CD14-positive monocyte (primary cell): ENCODE measurements around the gene ALPI. TPM values are rescaled to one million over a fixed set of nuclear protein-coding genes. Genes with fewer than 3 reads are reported as not detected.

Experiments
- DNase-seq, 3 donors: peaks; one replicate each; pipeline ENCODE4 v3.0.0-alpha.2; 2011 to 2022
- H2AFZ ChIP-seq: 2 replicates; pipeline ENCODE4 v1.6.0; 2012; ENCODE audit warnings: mild to moderate bottlenecking, low read depth, low read length, inconsistent platforms; ENCODE audit not compliant: insufficient read depth, poor library complexity, severe bottlenecking
- H3K27ac ChIP-seq, 2 donors: 1 replicate in 1 of 2; 2 replicates in 1 of 2; pipeline ENCODE4 v1.5.1; 2012 to 2013; ENCODE audit warnings: low read length in 2 of 2, control low read depth in 1 of 2, inconsistent platforms in 1 of 2, low read depth in 1 of 2, mild to moderate bottlenecking in 1 of 2
- H3K27me3 ChIP-seq, 2 donors: one replicate each; pipeline versions ENCODE4 v1.6.0 to v1.6.1; 2011 to 2013; ENCODE audit warnings: low read length in 2 of 2; ENCODE audit not compliant: control insufficient read depth in 2 of 2, insufficient read depth in 2 of 2
- H3K36me3 ChIP-seq, 2 donors: replicated peaks in 1 of 2; 1 replicate in 1 of 2; 2 replicates in 1 of 2; pipeline versions ENCODE4 v1.5.1 to v1.6.1; 2012 to 2013; ENCODE audit warnings: low read length in 2 of 2, control low read depth in 1 of 2, inconsistent platforms in 1 of 2, mild to moderate bottlenecking in 1 of 2; ENCODE audit not compliant: insufficient read depth in 2 of 2, control insufficient read depth in 1 of 2
- H3K4me1 ChIP-seq, 2 donors: 1 replicate in 1 of 2; 2 replicates in 1 of 2; pipeline versions ENCODE4 v1.5.1 to v1.6.1; 2012 to 2013; ENCODE audit warnings: low read length in 2 of 2, control low read depth in 1 of 2, inconsistent platforms in 1 of 2, mild to moderate bottlenecking in 1 of 2, moderate library complexity in 1 of 2; ENCODE audit not compliant: insufficient read depth in 2 of 2, control insufficient read depth in 1 of 2
- H3K4me2 ChIP-seq: replicated peaks from 2 replicates; pipeline ENCODE3; 2012; ENCODE audit warnings: low read length, moderate library complexity, mild to moderate bottlenecking; ENCODE audit not compliant: poor library complexity, severe bottlenecking; ENCODE audit errors: extremely low read depth
- H3K4me3 ChIP-seq, 3 experiments: fragments of 200-600 bp in 1 of 3; sonication (generic) in 1 of 3; replicated peaks in 1 of 3; 1 replicate in 2 of 3; 2 replicates in 1 of 3; pipeline ENCODE4 v1.5.1; 2011 to 2013; ENCODE audit warnings: low read length in 3 of 3, mild to moderate bottlenecking in 3 of 3, control low read depth in 2 of 3, low read depth in 2 of 3, inconsistent platforms in 1 of 3, moderate library complexity in 1 of 3
- H3K79me2 ChIP-seq: 2 replicates; pipeline ENCODE4 v1.6.0; 2012; ENCODE audit warnings: mild to moderate bottlenecking, control low read depth, inconsistent platforms, low read length, moderate library complexity; ENCODE audit not compliant: insufficient read depth
- H3K9ac ChIP-seq: 2 replicates; pipeline ENCODE4 v1.6.0; 2017; ENCODE audit warnings: low read length, mild to moderate bottlenecking; ENCODE audit not compliant: insufficient read depth, poor library complexity, severe bottlenecking
- H3K9me3 ChIP-seq, 2 donors: replicated peaks in 1 of 2; 1 replicate in 1 of 2; 2 replicates in 1 of 2; pipeline versions ENCODE4 v1.5.1 to v1.6.1; 2012 to 2013; ENCODE audit warnings: low read length in 2 of 2, control low read depth in 1 of 2; ENCODE audit not compliant: control insufficient read depth in 1 of 2, insufficient read depth in 1 of 2
- H4K20me1 ChIP-seq: 2 replicates; pipeline ENCODE4 v1.6.0; 2012; ENCODE audit warnings: mild to moderate bottlenecking, low read length, control low read depth, moderate library complexity; ENCODE audit not compliant: insufficient read depth
- H3K27ac Mint-ChIP-seq, 7 donors: one replicate each; pipeline ENCODE4 v1.8.0; 2020; ENCODE audit warnings: mild to moderate bottlenecking in 7 of 7, mixed read lengths in 7 of 7, moderate library complexity in 6 of 7, inconsistent platforms in 2 of 7
- H3K27me3 Mint-ChIP-seq, 3 donors: one replicate each; pipeline ENCODE4 v1.8.0; 2021 to 2022; ENCODE audit warnings: low read depth in 3 of 3, mild to moderate bottlenecking in 3 of 3, mixed read lengths in 3 of 3, moderate library complexity in 3 of 3, inconsistent platforms in 1 of 3
- H3K36me3 Mint-ChIP-seq, 2 donors: one replicate each; pipeline ENCODE4 v1.8.0; 2020; ENCODE audit warnings: mixed read lengths in 2 of 2, inconsistent platforms in 1 of 2, mild to moderate bottlenecking in 1 of 2
- H3K4me1 Mint-ChIP-seq: one replicate; pipeline ENCODE4 v1.8.0; 2020; ENCODE audit warnings: mild to moderate bottlenecking, mixed read lengths
- H3K4me3 Mint-ChIP-seq, 2 donors: one replicate each; pipeline ENCODE4 v1.8.0; 2020; ENCODE audit warnings: mild to moderate bottlenecking in 2 of 2, mixed read lengths in 2 of 2, moderate library complexity in 1 of 2
- H3K9me3 Mint-ChIP-seq, 7 donors: one replicate each; pipeline ENCODE4 v1.8.0; 2020 to 2022; ENCODE audit warnings: mixed read lengths in 7 of 7, mild to moderate bottlenecking in 6 of 7, moderate library complexity in 6 of 7, inconsistent platforms in 2 of 7
- WGBS: methylation state at CpG from one replicate; pipeline ENCODE4 v1.1.5; 2013; ENCODE audit warnings: missing lambda C conversion rate; ENCODE audit not compliant: insufficient coverage; 5-methylcytosine and 5-hydroxymethylcytosine counted together
- intact Hi-C, 2 donors: fragments of 100-400 bp; cut with micrococcal nuclease; formaldehyde crosslinking; loops; one replicate each; pipeline versions ENCODE4 v1.15.0 to v1.15.1; 2023
- polyA plus RNA-seq, 3 donors: library from polyadenylated mRNA; depleted of rRNA in 1 of 3; unstranded in 2 of 3; stranded (reverse) in 1 of 3; fragments of 300-500 nt in 2 of 3; fragments of >200 nt in 1 of 3; fragmentation: Illumina TruSeq in 2 of 3; gene quantifications; 1 replicate in 2 of 3; 2 replicates in 1 of 3; pipeline ENCODE4 v1.2.3, GENCODE V29; 2012 to 2021
- TF ChIP-seq, protein P1 (sequence below): fragments of 200-600 bp; IDR thresholded peaks from one replicate; pipeline ENCODE4 v1.8.0; 2022; ENCODE audit warnings: antibody characterized with exemption, mild to moderate bottlenecking

ALPI gene
- polyA plus RNA-seq, 3 donors = not detected

GRCh38 chr2:232485757-232486557 is 30.0 kb downstream of the ALPI start:
- peaks cover 41 to 63% (median 47%) of the 10 kb centered on the region in 3 donors for H3K27me3 Mint-ChIP-seq
- H2AFZ ChIP-seq = no peak overlapping the region
- H3K27ac ChIP-seq = no peak overlapping the region
- peaks cover 0 to 5% (median 3%) of the 10 kb centered on the region in 7 donors for H3K9me3 Mint-ChIP-seq
- H3K4me3 Mint-ChIP-seq = peak overlapping the region in 1 of 2 donors; percentile 77
- H3K27me3 ChIP-seq = peaks cover 15 to 46% of the 10 kb centered on the region in 2 donors
- no peaks in the 10 kb centered on the region for H4K20me1 ChIP-seq
- H3K27ac Mint-ChIP-seq = no peak overlapping the region
- no peaks in the 10 kb centered on the region for H3K4me1 ChIP-seq
- H3K4me1 Mint-ChIP-seq = no peaks in the 10 kb centered on the region
- no peaks in the 10 kb centered on the region for H3K36me3 Mint-ChIP-seq
- peak overlapping the region; percentile 7 for H3K4me2 ChIP-seq
- intact Hi-C loops = no loop called here
- 6% methylated on average over 108 of the region's 111 CpGs for WGBS
- no peaks in the 10 kb centered on the region for H3K79me2 ChIP-seq
- no peak overlapping the region for H3K4me3 ChIP-seq
- TF ChIP-seq, protein P1, sequence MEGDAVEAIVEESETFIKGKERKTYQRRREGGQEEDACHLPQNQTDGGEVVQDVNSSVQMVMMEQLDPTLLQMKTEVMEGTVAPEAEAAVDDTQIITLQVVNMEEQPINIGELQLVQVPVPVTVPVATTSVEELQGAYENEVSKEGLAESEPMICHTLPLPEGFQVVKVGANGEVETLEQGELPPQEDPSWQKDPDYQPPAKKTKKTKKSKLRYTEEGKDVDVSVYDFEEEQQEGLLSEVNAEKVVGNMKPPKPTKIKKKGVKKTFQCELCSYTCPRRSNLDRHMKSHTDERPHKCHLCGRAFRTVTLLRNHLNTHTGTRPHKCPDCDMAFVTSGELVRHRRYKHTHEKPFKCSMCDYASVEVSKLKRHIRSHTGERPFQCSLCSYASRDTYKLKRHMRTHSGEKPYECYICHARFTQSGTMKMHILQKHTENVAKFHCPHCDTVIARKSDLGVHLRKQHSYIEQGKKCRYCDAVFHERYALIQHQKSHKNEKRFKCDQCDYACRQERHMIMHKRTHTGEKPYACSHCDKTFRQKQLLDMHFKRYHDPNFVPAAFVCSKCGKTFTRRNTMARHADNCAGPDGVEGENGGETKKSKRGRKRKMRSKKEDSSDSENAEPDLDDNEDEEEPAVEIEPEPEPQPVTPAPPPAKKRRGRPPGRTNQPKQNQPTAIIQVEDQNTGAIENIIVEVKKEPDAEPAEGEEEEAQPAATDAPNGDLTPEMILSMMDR = no peak
- H3K9ac ChIP-seq = no peak overlapping the region
- no peaks in the 10 kb centered on the region for H3K9me3 ChIP-seq
- DNase-seq = no peak
- H3K36me3 ChIP-seq = no peaks in the 10 kb centered on the region

GRCh38 chr2:232486558-232487384 is 30.8 kb downstream of the ALPI start:
- peak overlapping the region in 1 of 2 donors; percentile 74 for H3K4me3 Mint-ChIP-seq
- no peaks in the 10 kb centered on the region for H3K4me1 Mint-ChIP-seq
- TF ChIP-seq, protein P1 = no peak
- Histone ChIP-seq H4K20me1 (no peaks in the 10 kb centered on the region), H3K9me3 (no peaks in the 10 kb centered on the region), H3K79me2 (no peaks in the 10 kb centered on the region), H3K27ac (no peak overlapping the region), H3K4me1 (no peaks in the 10 kb centered on the region), H2AFZ (no peak overlapping the region), H3K27me3 (peaks cover 15 to 46% of the 10 kb centered on the region in 2 donors), H3K4me2 (peak overlapping the region; percentile 26), H3K36me3 (no peaks in the 10 kb centered on the region), H3K4me3 (no peak overlapping the region), H3K9ac (no peak overlapping the region)
- WGBS = 4% methylated on average over 63 of the region's 74 CpGs
- H3K27me3 Mint-ChIP-seq = peaks cover 41 to 65% (median 47%) of the 10 kb centered on the region in 3 donors
- no peaks in the 10 kb centered on the region for H3K36me3 Mint-ChIP-seq
- DNase-seq = no peak
- intact Hi-C loops = no loop called here
- no peak overlapping the region for H3K27ac Mint-ChIP-seq
- peaks cover 0 to 5% (median 3%) of the 10 kb centered on the region in 7 donors for H3K9me3 Mint-ChIP-seq
